Mucosa of stomach (tissue), 1 donor: ENCODE measurements around the gene RFX4.

Source experiments
- H3K27me3 ChIP-seq: one replicate; pipeline ENCODE4 v1.7.0; 2013; ENCODE audit warnings: mild to moderate bottlenecking, low read length; ENCODE audit not compliant: control insufficient read depth, insufficient read depth
- H3K36me3 ChIP-seq: one replicate; pipeline ENCODE4 v1.7.0; 2013; ENCODE audit warnings: low read length; ENCODE audit not compliant: control insufficient read depth, insufficient read depth
- H3K4me1 ChIP-seq: one replicate; pipeline ENCODE4 v1.7.0; 2013; ENCODE audit warnings: mild to moderate bottlenecking, low read length; ENCODE audit not compliant: control insufficient read depth, insufficient read depth
- H3K4me3 ChIP-seq: one replicate; pipeline ENCODE4 v1.7.0; 2013; ENCODE audit warnings: low read length
- H3K9ac ChIP-seq: one replicate; pipeline ENCODE4 v1.7.0; 2013; ENCODE audit warnings: mild to moderate bottlenecking, low read length, moderate library complexity
- H3K9me3 ChIP-seq: one replicate; pipeline ENCODE4 v1.7.0; 2013; ENCODE audit warnings: mild to moderate bottlenecking, low read length, moderate library complexity; ENCODE audit not compliant: control insufficient read depth
- donor health status: Pancreatic carcinoma.

RFX4 gene

DNA sequence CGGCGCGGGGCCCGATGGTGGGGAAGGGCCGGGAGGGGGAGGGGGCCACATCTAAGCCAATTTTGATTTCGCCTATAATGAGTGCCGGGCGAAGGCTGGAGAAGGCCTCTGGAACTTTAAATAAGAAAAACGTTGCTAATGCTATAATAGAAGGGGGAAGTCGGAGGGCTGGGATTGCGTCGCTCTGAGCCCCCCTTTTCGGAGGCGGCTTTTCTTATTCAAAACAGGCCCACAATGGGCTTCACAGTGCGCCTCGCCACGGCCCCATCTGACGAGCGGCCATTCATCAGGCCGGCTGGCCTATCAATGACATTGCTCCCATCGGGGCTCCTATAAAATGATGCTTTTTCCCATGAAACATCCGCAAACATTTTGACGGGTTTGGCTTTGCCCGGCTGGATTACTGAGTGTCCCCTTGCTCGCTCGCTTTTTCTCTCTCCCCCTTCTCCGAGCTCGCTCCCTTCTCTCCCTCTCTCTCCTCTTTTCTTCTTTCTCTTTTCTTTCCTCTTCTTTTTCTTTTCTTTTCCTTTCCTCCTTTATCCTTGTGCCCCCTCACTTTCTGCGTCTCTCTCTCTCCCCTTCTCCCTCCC, at the start of gene RFX4:
Gene RFX4 (plus strand): TSS at position 364 of the 590 bp plus-strand sequence. CDS start 317 bp downstream, outside the sequence.
- H3K4me1 ChIP-seq: peaks cover 14% of the 10 kb centered on the region
- H3K4me3 ChIP-seq: no peak within 1 kb of the TSS
- H3K9me3 ChIP-seq: no peaks in the 10 kb centered on the region
- peaks cover 86% of the 10 kb centered on the region for H3K27me3 ChIP-seq
- H3K9ac ChIP-seq: no peak within 1 kb of the TSS
- no peaks in the 10 kb centered on the region for H3K36me3 ChIP-seq

DNA sequence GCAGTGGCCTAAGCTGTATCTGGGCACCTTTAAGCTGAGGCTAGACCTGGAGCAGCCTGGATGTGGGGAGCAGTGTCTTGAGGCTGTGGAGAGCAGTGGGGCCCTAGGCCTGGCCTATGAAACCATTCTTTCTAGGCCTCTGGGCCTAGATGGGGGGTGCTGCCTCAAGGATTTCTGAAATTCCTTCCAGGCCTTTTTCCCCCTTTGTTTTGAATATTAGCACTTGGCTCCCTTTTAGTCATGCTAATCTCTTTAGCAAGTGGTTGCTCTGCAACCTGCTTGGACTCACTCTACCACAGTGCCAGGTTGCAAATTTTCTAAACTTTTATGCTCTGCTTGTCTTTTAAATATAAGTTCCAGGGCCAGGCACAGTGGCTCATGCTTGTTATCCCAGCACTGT, 41.6 kb upstream of the RFX4 start:
- Histone ChIP-seq H3K9me3 (no peaks in the 10 kb centered on the region), H3K27me3 (no peaks in the 10 kb centered on the region), H3K4me3 (no peak overlapping the region), H3K36me3 (no peaks in the 10 kb centered on the region), H3K9ac (no peak overlapping the region), H3K4me1 (no peaks in the 10 kb centered on the region)

GRCh38 chr12:106551410-106551809, 31.4 kb upstream of the RFX4 start:
- Histone ChIP-seq H3K9ac (no peak overlapping the region), H3K9me3 (no peaks in the 10 kb centered on the region), H3K4me1 (no peaks in the 10 kb centered on the region), H3K4me3 (no peak overlapping the region), H3K36me3 (no peaks in the 10 kb centered on the region), H3K27me3 (no peaks in the 10 kb centered on the region)

DNA sequence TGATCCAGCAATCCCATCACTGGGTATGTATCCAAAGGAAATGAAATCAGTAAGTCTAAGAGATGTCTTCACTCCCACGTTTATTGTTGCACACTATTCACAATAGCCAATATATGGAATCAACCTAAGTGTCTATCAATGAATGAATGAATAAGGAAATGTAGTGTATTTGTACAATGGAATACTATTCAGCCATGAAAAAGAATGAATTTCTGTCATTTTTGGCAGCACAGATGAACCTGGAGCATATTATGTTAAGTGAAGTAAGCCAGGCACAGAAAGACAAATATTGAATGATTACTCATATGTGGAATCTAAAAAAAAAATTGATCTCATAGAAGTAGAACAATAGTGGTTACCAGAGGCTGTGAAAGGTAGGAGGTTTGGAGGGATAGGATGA, 30.6 kb upstream of the RFX4 start:
- Histone ChIP-seq H3K4me3 (no peak overlapping the region), H3K9ac (no peak overlapping the region), H3K9me3 (no peaks in the 10 kb centered on the region), H3K27me3 (no peaks in the 10 kb centered on the region), H3K4me1 (no peaks in the 10 kb centered on the region), H3K36me3 (no peaks in the 10 kb centered on the region)

- Histone ChIP-seq H3K4me1 (no peaks in the 10 kb centered on the region), H3K27me3 (no peaks in the 10 kb centered on the region), H3K4me3 (no peak overlapping the region), H3K9ac (no peak overlapping the region), H3K9me3 (no peaks in the 10 kb centered on the region), H3K36me3 (no peaks in the 10 kb centered on the region)
These were observed 18.0 kb upstream of the RFX4 start for GRCh38 chr12:106564678-106565329.

DNA sequence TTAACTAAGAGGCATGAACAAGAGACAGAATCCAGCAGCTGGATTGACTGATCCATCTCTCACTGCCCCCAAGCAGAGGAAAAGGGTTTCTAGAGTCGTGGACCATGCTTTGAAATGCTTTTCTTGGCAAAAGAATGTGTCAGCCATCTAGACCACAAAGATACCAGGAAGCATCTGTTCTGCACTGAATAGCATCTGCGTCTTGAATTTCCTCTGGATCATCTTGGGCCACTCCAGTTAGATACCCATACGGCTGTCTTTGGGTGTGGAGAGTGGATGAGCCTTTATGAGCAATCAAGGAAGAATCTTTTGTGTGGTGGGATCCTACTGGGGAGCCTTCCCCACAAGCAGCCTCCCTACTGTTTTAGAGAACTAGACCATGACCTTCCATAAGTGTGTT, 16.0 kb upstream of the RFX4 start:
- Histone ChIP-seq H3K4me1 (no peaks in the 10 kb centered on the region), H3K9me3 (no peaks in the 10 kb centered on the region), H3K9ac (no peak overlapping the region), H3K36me3 (no peaks in the 10 kb centered on the region), H3K27me3 (no peaks in the 10 kb centered on the region), H3K4me3 (no peak overlapping the region)

DNA sequence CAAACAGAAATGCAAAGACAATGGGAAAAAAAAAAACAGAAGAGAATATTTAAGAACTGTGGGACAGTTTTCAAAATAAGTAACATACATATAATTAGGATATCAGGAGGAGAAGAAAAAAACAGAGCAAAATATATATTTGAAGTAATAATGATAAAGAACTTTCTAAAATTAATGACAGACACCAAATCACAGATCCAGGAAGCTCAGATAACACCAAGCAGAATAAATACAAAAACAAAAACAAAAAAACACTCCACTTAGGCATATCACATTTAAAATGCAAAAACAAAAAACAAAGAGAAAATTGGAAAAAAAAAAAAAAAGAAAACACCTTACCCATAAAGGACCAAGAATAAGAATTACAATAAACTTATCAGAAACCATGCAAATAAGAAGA, 9.6 kb upstream of the RFX4 start:
- peaks cover 9% of the 10 kb centered on the region for H3K27me3 ChIP-seq
- no peaks in the 10 kb centered on the region for H3K4me1 ChIP-seq
- no peak overlapping the region for H3K9ac ChIP-seq
- H3K36me3 ChIP-seq: no peaks in the 10 kb centered on the region
- no peaks in the 10 kb centered on the region for H3K9me3 ChIP-seq
- no peak overlapping the region for H3K4me3 ChIP-seq

DNA sequence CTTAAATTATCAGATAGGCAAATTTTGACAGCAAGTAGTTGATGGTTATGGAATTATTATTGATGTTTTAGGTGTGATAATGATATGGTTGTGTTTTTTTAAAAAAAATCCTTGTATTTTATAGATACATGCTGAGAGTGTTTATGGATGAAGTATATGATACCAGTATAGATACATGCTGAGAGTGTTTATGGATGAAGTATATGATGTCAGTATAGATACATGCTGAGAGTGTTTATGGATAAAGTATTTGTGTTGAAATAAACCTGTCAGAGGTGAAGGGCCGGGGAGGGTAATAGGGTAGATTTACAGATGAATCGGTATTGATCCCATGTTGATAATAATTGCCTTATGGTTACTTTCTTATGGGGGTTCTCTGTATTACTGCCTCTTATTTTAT, 6.0 kb upstream of the RFX4 start:
- H3K4me1 ChIP-seq: no peaks in the 10 kb centered on the region

DNA sequence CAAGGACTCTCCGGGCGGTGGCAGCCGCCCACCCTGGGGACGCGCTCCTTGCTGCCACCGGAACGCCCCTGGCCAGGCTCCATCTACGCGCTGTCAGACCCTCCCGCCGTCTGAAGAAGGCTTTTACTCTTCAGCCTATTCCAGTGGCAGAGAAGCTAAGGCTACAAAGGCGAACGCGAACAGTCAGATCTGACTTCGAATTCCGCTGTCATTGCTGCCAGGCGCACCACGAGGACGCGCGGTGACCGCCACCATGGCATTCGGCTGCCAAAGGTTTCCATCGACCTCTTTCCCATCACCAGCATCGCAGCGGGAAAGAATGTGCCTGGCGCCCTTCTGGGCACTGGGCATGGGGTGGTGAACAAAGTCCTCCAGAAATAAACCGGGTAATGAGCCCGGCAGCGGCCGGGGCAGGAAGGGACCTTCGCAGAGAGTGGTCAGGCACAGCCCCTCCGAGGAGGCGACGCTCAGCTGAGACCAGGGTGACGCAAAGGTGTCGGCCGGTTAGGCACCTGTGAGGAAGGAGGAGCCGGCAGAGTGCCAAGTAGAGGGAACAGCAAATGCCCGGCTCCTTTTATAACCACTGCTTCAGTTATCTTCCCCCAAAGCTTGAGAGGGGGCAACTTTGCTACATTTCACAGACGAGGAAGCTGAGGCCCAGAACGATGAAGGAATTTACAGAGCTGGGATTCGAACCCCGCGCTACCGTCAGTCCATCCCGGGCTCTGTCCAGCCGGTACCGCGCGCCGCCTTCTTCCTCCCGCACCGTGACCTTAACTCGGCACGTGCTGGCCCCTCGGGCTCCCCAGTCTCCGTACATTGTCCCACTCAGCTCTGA, 1.9 kb upstream of the RFX4 start:
- H3K9ac ChIP-seq: no peak overlapping the region
- H3K4me3 ChIP-seq: no peak overlapping the region
- no peaks in the 10 kb centered on the region for H3K9me3 ChIP-seq
- H3K4me1 ChIP-seq: peaks cover 14% of the 10 kb centered on the region
- no peaks in the 10 kb centered on the region for H3K36me3 ChIP-seq
- peaks cover 73% of the 10 kb centered on the region for H3K27me3 ChIP-seq

More for the DNA sequence above, 6.0 kb upstream of the RFX4 start:
- peaks cover 33% of the 10 kb centered on the region for H3K27me3 ChIP-seq
- no peaks in the 10 kb centered on the region for H3K36me3 ChIP-seq
- no peak overlapping the region for H3K4me3 ChIP-seq
- H3K9me3 ChIP-seq: no peaks in the 10 kb centered on the region
- no peak overlapping the region for H3K9ac ChIP-seq

DNA sequence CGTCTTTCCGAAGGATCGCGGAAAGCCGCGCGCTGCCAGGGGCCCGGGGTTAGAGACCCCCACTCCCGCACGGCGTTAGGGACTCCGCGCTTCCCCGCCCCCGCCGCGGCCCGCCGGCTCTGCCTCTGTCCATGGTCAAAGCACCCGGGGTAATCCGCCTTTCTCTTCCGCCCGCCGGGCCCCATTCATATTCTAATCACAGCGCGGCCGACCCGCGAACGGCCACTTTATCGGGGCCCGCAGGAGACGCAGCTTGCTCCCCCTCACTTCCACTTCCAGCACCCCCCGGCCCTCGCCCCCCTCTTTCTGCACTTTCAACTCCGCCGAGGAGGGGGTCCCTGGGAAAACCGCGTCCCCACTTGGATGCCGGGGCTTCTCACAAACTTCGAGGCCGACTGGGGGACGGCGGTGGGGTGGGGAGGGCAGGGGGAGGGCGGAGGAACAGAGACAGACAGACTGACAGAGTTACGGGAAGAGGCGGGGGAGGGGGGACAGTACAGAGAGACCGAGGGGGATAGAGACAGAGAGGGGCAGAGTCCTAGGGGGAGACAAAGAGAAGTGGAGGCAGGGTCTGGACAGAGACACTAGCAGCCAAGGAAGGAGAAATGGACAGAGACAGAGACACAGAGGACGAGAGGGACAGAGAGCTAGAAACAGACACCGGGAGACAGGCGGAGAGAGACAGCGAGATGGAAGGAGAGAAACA, 1.1 kb upstream of the RFX4 start:
- peaks cover 81% of the 10 kb centered on the region for H3K27me3 ChIP-seq
- no peak overlapping the region for H3K9ac ChIP-seq
- H3K36me3 ChIP-seq: no peaks in the 10 kb centered on the region
- no peak overlapping the region for H3K4me3 ChIP-seq
- H3K4me1 ChIP-seq: peaks cover 14% of the 10 kb centered on the region
- no peaks in the 10 kb centered on the region for H3K9me3 ChIP-seq

GRCh38 chr12:106582249-106582591, 584 bp upstream of the RFX4 start:
- no peaks in the 10 kb centered on the region for H3K9me3 ChIP-seq
- H3K36me3 ChIP-seq: no peaks in the 10 kb centered on the region
- H3K4me1 ChIP-seq: peaks cover 14% of the 10 kb centered on the region
- H3K27me3 ChIP-seq: peaks cover 86% of the 10 kb centered on the region
- no peak overlapping the region for H3K4me3 ChIP-seq
- no peak overlapping the region for H3K9ac ChIP-seq
